ENCODE data around the gene PUDP. TPM values are rescaled to one million over a fixed set of nuclear protein-coding genes. Genes with fewer than 3 reads are reported as not detected.

The PUDP gene
- total RNA-seq, 2 experiments from 2014 or later, result 16.3 to 16.4 TPM

DNA sequence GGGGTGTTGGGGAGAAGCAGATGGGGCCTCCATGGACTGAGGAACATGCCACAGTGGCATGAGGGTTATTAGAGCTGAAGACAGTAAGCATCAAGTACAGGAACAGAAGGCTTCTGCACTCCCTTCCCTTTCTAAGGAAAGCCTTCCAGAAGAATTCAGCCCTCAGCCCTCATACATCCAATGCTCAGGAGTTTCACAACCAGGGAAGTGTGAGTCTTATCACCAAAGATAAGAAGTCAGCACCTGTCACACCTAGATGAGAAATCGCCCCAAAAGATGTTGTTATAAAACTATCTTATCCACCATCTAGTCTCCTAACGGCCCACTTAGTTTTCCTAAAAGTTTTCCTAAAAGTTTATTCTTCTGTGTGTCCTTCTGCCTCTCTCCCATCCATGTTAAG, 78.4 kb downstream of the PUDP start:
- Mint-ChIP-seq H3K4me1 (peaks cover 26% of the 10 kb centered on the region), H3K9me3 (no peaks in the 10 kb centered on the region), H3K36me3 (ENCODE audit: low read depth) (peaks cover 12% of the 10 kb centered on the region), H3K4me3 (no peak overlapping the region), H3K27ac (no peak overlapping the region), H3K27me3 (no peaks in the 10 kb centered on the region)
- ChIA-PET POLR2A (no interaction called here), CTCF (no interaction called here)
- DNase-seq, result no peak

DNA sequence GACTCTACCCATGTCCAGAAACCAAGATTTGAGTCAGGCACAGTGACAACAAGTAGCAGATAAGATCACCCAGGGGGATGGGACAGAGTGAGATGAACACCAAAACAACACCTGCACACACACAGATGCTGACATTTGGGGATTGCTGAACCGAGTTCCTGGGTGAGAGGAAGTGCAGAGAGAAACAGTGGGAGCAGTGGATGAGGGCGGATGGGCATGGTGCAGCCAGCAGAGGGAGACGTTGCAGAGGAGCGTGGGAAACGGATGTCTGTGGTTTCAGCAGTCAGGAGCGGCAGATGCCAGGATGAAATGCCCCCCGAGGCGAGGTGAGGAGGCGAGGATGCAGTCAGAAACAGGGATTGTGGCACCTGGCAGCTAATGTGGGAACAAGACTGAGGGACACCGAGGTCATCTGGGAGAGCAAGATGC, 79.0 kb downstream of the PUDP start:
- no peak overlapping the region for H3K4me3 Mint-ChIP-seq
- H3K4me1 Mint-ChIP-seq, result peaks cover 21% of the 10 kb centered on the region
- no peaks in the 10 kb centered on the region for H3K27me3 Mint-ChIP-seq
- H3K36me3 Mint-ChIP-seq (ENCODE audit: low read depth), result peaks cover 9% of the 10 kb centered on the region
- ChIA-PET CTCF (no interaction called here), POLR2A (no interaction called here)
- DNase-seq, result no peak
- H3K9me3 Mint-ChIP-seq, result no peaks in the 10 kb centered on the region
- H3K27ac Mint-ChIP-seq, result no peak overlapping the region

DNA sequence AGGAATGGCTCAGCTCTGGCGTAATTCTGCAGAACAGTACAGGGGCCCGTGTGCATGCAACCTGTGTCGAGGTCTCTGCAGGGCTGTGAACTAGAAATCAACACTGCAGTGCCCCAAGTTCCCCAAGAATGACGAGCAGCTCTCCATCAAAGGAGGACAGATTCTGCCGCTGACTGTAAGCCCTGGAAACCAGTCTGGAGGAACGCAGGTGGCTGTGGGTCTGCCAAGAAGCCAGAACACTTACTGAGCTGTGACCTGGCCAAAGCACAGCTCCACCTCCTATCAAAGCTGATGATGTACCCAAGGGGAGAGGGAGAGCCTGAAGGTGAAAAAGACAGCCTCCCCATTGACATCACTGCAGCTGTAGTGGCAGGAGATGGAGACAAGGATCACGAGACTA, 80.7 kb downstream of the PUDP start:
- CTCF ChIA-PET, result interaction anchor here (0.8 kb wide), 1 partner anchor 17 kb away, joined by 3 read pairs; no protein-coding TSS in a partner anchor
- Mint-ChIP-seq H3K4me3 (no peak overlapping the region), H3K9me3 (no peaks in the 10 kb centered on the region), H3K4me1 (peaks cover 20% of the 10 kb centered on the region), H3K27me3 (no peaks in the 10 kb centered on the region), H3K27ac (no peak overlapping the region), H3K36me3 (ENCODE audit: low read depth) (peaks cover 9% of the 10 kb centered on the region)
- POLR2A ChIA-PET, result no interaction called here
- no peak for DNase-seq

DNA sequence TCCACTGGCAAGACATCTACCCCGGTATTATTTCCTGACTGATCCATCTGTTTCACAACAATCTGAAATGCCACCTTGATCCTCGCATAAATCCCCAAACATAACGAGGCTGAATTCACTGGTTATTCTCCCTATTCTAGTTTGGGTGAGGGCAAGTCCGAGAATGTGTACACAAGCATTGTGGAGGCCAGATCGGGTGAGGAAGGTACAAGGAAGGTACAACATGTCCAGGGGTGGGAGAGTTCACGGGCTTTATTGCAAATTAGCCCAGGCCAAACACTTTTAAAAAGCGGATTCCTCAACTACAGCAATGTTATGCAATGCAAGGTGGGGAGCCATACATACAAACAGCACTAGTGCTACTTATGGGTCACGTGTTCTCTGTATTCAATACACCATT, 82.5 kb downstream of the PUDP start:
- Mint-ChIP-seq H3K4me3 (no peak overlapping the region), H3K9me3 (no peaks in the 10 kb centered on the region), H3K36me3 (ENCODE audit: low read depth) (peaks cover 9% of the 10 kb centered on the region), H3K4me1 (peaks cover 20% of the 10 kb centered on the region), H3K27me3 (no peaks in the 10 kb centered on the region), H3K27ac (no peak overlapping the region)
- POLR2A ChIA-PET, result no interaction called here
- CTCF ChIA-PET, result no interaction called here
- no peak for DNase-seq

DNA sequence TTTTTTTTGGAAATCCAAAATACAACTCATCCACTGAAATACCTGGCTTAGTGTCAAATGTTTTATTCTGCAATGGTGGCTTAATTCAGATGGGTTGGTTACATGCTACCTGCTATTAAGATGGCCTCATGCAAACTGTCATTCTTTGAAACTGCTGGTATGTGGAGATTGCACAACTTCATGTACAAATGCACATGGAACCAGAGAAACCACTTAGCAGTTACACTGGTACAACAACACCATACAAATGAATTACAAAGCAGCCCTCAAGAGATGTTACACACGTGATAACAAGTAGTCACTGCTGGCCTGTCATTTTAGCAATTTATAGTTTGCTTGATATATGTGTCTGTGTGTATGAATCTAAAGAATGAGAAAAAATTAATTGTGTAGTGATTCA, 85.0 kb downstream of the PUDP start:
- no peaks in the 10 kb centered on the region for H3K9me3 Mint-ChIP-seq

DNA sequence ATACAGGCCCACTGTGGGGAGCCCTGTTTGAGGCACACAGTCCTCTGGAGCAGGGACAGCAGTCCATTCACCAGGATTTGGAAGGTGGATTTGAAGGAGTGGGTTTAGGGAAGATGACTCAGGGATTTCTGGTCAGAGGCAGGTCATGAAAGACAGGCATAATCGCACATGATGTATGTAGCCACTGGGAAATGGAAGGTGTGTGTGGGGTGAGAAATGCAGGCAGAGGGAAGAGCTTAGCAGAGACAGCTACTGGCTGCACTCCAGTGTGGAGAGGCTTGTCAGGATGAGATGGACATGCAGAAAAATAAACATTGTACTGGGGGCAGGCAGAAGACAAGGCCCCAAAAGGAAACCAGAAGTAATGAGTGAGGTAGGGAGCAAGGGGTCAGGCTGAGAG, 85.7 kb downstream of the PUDP start:
- no peak for DNase-seq
- CTCF ChIA-PET, result no interaction called here
- Mint-ChIP-seq H3K4me1 (peaks cover 16% of the 10 kb centered on the region), H3K4me3 (no peak overlapping the region), H3K27me3 (no peaks in the 10 kb centered on the region), H3K27ac (no peak overlapping the region), H3K36me3 (ENCODE audit: low read depth) (peaks cover 10% of the 10 kb centered on the region), H3K9me3 (no peaks in the 10 kb centered on the region)
- POLR2A ChIA-PET, result no interaction called here

More for the DNA sequence above, 85.0 kb downstream of the PUDP start:
- ChIA-PET POLR2A (no interaction called here), CTCF (no interaction called here)
- no peak overlapping the region for H3K4me3 Mint-ChIP-seq
- H3K4me1 Mint-ChIP-seq, result peaks cover 16% of the 10 kb centered on the region
- no peaks in the 10 kb centered on the region for H3K27me3 Mint-ChIP-seq
- peaks cover 6% of the 10 kb centered on the region for H3K36me3 Mint-ChIP-seq (ENCODE audit: low read depth)
- H3K27ac Mint-ChIP-seq, result no peak overlapping the region
- DNase-seq, result no peak

DNA sequence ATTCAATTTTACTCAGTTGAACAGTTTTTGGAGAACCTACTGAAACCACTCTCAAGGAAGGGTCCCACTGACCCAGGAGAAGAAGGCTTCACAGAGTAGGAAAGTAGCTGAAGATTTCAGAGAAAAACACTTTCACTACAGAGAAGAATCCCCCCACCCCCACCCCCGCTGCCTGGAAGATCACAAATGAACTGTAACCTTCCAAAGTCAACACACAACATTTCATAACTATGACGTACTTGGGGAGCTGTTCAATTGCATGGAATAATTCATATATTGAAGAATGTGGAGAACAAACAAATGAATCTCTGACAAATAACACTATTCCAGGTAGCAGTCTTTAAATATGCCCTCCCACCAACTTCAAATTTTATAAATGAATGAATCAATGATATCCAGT, 86.5 kb downstream of the PUDP start:
- H3K36me3 Mint-ChIP-seq (ENCODE audit: low read depth), result peaks cover 14% of the 10 kb centered on the region
- H3K4me1 Mint-ChIP-seq, result peaks cover 16% of the 10 kb centered on the region
- no peaks in the 10 kb centered on the region for H3K9me3 Mint-ChIP-seq
- H3K4me3 Mint-ChIP-seq, result no peak overlapping the region
- ChIA-PET CTCF (no interaction called here), POLR2A (no interaction called here)
- no peak overlapping the region for H3K27ac Mint-ChIP-seq
- H3K27me3 Mint-ChIP-seq, result no peaks in the 10 kb centered on the region
- DNase-seq, result no peak

DNA sequence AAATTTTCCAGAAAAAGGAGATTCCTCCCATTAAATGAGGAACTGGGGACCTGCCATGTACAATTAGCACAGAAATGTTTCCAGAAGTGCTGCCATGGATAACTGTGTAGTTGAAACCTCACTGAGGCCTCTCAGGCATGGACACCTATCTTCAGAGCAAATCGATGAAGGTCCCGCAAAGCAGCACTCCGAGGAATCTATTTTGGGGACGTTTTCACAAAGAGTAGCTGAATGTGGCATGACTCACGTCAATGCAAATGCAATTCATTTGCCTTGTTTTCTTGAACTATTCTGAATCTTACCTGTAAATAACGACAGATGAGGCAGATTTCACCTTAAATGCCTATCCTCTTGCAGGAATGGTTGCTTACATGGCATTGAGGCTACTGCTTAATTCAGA, 87.5 kb downstream of the PUDP start:
- no peaks in the 10 kb centered on the region for H3K9me3 Mint-ChIP-seq
- DNase-seq, result no peak
- H3K27ac Mint-ChIP-seq, result no peak overlapping the region
- peaks cover 16% of the 10 kb centered on the region for H3K36me3 Mint-ChIP-seq (ENCODE audit: low read depth)
- POLR2A ChIA-PET, result no interaction called here
- H3K4me1 Mint-ChIP-seq, result peaks cover 18% of the 10 kb centered on the region
- no peak overlapping the region for H3K4me3 Mint-ChIP-seq
- H3K27me3 Mint-ChIP-seq, result no peaks in the 10 kb centered on the region
- CTCF ChIA-PET, result no interaction called here

DNA sequence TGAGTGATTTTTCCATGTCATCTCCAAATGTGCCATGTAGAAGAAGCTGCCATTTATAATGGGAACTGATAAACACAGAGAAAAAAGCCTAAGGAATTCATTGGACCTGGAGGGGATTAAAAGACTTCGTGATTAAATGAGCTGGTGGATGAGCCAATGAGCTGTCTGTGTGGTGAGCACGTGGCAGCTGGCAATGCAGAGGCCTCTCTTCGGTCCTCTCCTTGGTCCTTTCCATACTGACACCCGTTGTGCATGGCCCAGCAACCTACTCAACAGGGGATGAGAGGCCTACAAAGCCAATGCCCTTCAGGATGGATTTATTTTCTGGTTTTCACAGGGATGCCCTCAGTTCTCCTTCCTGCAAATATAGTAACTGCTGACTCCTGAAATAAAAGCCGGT, 88.1 kb downstream of the PUDP start:
- peaks cover 18% of the 10 kb centered on the region for H3K4me1 Mint-ChIP-seq
- H3K9me3 Mint-ChIP-seq, result no peaks in the 10 kb centered on the region
- CTCF ChIA-PET, result no interaction called here
- H3K27me3 Mint-ChIP-seq, result no peaks in the 10 kb centered on the region
- H3K4me3 Mint-ChIP-seq, result no peak overlapping the region
- peaks cover 16% of the 10 kb centered on the region for H3K36me3 Mint-ChIP-seq (ENCODE audit: low read depth)
- DNase-seq, result no peak
- H3K27ac Mint-ChIP-seq, result no peak overlapping the region
- POLR2A ChIA-PET, result no interaction called here

DNA sequence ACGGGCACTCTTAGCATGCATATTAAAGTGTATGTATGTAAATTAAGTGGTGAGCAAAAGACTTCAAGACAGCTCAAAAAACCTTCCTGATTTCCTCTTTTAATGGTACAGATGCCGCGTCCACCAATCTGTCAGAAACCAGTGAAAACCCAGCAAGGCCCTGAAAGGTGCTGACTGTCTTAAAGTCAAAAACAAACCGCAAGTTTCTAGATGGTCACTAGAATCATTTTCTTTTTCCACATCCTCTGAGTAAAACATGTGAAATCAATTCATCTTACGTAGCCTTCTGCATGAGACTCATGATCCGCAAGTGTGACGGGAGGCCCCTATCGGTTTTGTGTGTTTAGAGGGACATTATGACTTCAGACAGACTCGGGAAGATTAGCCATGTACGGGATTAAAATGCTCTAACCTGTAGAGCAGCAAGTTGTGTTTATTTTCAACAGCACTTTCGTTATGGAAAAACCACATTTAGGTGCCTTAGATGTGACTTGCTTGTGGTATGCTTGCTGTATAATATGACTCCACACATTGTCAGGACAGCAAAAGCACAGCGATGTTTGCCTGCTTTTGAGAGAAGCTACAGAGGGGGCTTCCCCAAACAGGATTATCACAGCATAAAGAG, 88.6 kb downstream of the PUDP start:
- POLR2A ChIA-PET, result interaction anchor here (0.9 kb wide), 1 partner anchor 25 kb away, joined by 5 read pairs; no protein-coding TSS in a partner anchor
- no peak overlapping the region for H3K4me3 Mint-ChIP-seq
- peaks cover 18% of the 10 kb centered on the region for H3K4me1 Mint-ChIP-seq
- H3K36me3 Mint-ChIP-seq (ENCODE audit: low read depth), result peaks cover 16% of the 10 kb centered on the region
- CTCF ChIA-PET, result no interaction called here
- H3K27ac Mint-ChIP-seq, result peak overlapping the region; percentile 33
- DNase-seq, result no peak
- H3K27me3 Mint-ChIP-seq, result no peaks in the 10 kb centered on the region
- H3K9me3 Mint-ChIP-seq, result no peaks in the 10 kb centered on the region

DNA sequence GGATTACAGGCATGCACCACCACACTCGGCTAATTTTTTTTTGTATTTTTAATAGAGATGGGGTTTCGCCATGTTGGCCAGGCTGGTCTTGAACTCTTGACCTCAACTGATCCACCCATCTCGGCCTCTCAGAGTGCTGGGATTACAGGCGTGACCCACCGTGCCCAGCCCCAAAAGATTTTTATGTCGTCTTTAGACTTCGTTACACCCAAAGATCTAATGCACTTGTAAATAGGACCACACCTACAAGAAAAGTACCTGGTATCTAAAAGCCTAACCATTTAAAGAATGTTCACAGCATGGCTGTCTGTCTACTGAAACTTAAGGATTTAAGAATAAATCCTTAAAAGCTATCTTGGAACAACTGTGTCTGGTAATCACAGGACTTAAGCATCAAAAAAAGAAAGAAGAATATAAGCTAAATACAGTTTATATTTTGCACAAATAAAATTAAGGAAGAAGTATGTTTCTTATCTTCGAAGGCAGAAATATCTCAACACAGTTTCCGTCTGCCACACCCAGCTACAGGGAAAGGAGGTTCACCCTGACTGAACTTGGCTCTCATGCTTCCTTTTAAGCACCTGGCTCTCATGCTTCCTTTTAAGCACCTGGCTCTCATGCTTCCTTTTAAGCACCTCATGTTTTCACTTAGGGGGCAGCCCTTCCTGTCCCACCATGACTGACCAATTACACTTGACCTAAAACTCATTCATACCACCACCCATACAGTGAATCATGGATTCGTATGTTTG, 92.4 kb downstream of the PUDP start:
- CTCF ChIA-PET, result no interaction called here
- no peaks in the 10 kb centered on the region for H3K27me3 Mint-ChIP-seq
- POLR2A ChIA-PET, result no interaction called here
- H3K4me1 Mint-ChIP-seq, result peaks cover 18% of the 10 kb centered on the region
- no peak overlapping the region for H3K4me3 Mint-ChIP-seq
- no peak overlapping the region for H3K27ac Mint-ChIP-seq
- no peak for DNase-seq
- no peaks in the 10 kb centered on the region for H3K9me3 Mint-ChIP-seq
- peaks cover 15% of the 10 kb centered on the region for H3K36me3 Mint-ChIP-seq (ENCODE audit: low read depth)

DNA sequence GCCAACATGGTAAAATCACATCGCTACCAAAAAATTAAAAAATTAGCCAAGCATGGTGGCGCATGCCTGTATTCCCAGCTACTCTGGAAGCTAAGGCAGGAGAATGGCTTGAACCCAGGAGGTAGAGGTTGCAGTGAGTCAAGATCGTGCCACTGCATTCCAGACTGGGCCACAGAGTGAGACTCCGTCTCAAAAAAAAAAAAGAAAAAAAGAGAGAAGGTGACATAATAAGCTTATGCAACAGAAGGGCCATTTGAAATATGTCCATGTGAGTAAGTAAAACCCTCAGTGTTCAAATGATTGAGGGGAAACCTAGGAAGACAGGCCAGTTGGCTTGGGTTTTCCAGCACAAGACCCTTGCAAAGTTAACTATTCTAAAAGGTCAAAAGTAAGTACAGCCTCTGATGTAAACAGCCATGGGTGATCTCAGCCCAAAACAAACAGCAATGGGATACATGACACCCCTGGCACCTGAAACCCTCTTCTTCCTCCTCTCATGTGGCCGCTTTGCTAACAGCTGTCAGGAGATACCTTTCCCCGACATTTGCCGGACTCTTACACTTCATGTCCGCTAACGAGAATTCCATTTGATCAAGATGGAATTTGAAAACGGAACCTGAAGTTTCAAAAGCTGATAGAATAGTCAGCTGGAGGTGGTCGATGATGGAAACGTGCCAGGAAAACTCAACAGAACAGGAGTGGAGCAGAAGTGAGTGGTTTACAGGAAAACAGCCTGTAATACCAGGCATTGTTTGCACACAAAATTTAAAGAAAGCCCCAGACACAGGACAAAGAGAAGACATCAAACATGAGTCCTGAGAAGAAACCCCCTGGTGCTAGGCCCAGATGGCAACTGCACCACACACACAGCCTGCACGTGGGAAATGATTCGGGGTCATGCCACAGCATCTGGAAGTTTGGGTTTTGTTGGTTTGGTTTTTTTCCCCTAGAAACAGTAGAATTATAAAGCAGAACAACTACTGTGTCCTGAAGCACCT, 93.4 kb downstream of the PUDP start:
- H3K27ac Mint-ChIP-seq, result no peak overlapping the region
- H3K27me3 Mint-ChIP-seq, result no peaks in the 10 kb centered on the region
- no peak for DNase-seq
- peaks cover 22% of the 10 kb centered on the region for H3K36me3 Mint-ChIP-seq (ENCODE audit: low read depth)
- peaks cover 11% of the 10 kb centered on the region for H3K4me1 Mint-ChIP-seq
- CTCF ChIA-PET, result no interaction called here
- H3K9me3 Mint-ChIP-seq, result no peaks in the 10 kb centered on the region
- POLR2A ChIA-PET, result no interaction called here
- H3K4me3 Mint-ChIP-seq, result no peak overlapping the region

DNA sequence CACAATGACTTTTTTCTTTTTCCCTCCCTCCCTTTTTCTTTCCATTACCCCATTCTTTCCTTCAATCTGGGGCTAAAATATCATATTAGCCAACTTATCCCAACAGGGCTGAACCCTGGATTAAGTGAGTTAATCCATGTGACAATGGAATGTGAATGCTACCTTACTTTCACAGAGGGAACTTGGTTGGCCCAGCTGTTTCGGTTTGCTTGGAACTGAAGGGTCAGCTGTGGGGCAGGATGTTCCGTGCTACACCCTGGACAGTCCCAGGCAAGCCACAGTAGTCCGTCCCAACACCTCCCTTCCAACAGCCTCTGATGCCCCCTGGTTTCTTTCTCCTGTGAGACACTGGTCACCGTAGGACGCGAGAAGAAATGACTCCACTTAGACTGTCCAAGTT, 95.4 kb downstream of the PUDP start:
- H3K27ac Mint-ChIP-seq, result no peak overlapping the region
- ChIA-PET CTCF (no interaction called here), POLR2A (no interaction called here)
- H3K4me1 Mint-ChIP-seq, result peaks cover 2% of the 10 kb centered on the region
- no peak for DNase-seq
- no peaks in the 10 kb centered on the region for H3K9me3 Mint-ChIP-seq
- H3K36me3 Mint-ChIP-seq (ENCODE audit: low read depth), result peaks cover 22% of the 10 kb centered on the region
- H3K4me3 Mint-ChIP-seq, result no peak overlapping the region
- H3K27me3 Mint-ChIP-seq, result no peaks in the 10 kb centered on the region
